Testis (tissue), 3 donors: ENCODE data around the gene PSAPL1. TPM values are rescaled to one million over a fixed set of nuclear protein-coding genes. Genes with fewer than 3 reads are reported as not detected.

Experiments used
- DNase-seq: peaks from one replicate; pipeline ENCODE4 v3.0.0-alpha.2; 2019
- H3K27ac ChIP-seq, 2 donors: fragments of 200-600 bp; sonication (generic); one replicate each; pipeline ENCODE4 v1.5.1; 2019
- H3K27me3 ChIP-seq: fragments of 200-600 bp; sonication (generic); one replicate; pipeline ENCODE4 v1.5.1; 2019
- H3K36me3 ChIP-seq: fragments of 200-600 bp; sonication (generic); one replicate; pipeline ENCODE4 v1.5.1; 2017; ENCODE audit warnings: low read depth; ENCODE audit errors: missing control alignments
- H3K4me1 ChIP-seq: fragments of 200-600 bp; sonication (generic); one replicate; pipeline ENCODE4 v1.5.1; 2019
- H3K4me3 ChIP-seq, 2 donors: fragments of 200-600 bp; sonication (generic); one replicate each; pipeline ENCODE4 v1.5.1; 2017 to 2019
- H3K9me3 ChIP-seq: fragments of 200-600 bp; sonication (generic); one replicate; pipeline ENCODE4 v1.5.1; 2017
- POLR2A ChIP-seq: fragments of 450-650 bp; IDR thresholded peaks from one replicate; pipeline ENCODE4 v1.6.1; 2017; ENCODE audit warnings: antibody characterized with exemption, mild to moderate bottlenecking, moderate library complexity
- WGBS, 2 donors: methylation state at CpG; one replicate each; pipeline ENCODE4 v1.1.5; 2018; 5-methylcytosine and 5-hydroxymethylcytosine counted together
- intact Hi-C: fragments of 100-400 bp; cut with DNase I; formaldehyde crosslinking; loops from one replicate; pipeline ENCODE4 v1.15.1; 2023; ENCODE audit warnings: low total_unique reads
- polyA plus RNA-seq: library from polyadenylated mRNA; stranded (reverse); fragments of 350-450 nt; fragmentation: Illumina TruSeq; extraction: RNeasy Lipid Tissue Mini Kit (QIAGEN cat#74804); gene quantifications from one replicate; pipeline ENCODE4 v1.2.3, GENCODE V29; 2014; ENCODE audit warnings: low read depth, low replicate concordance; ENCODE audit not compliant: insufficient read depth
- total RNA-seq, 2 donors: library from RNA; depleted of rRNA; stranded (reverse); fragments of >200 nt; gene quantifications; one replicate each; pipeline ENCODE4 v1.2.3, GENCODE V29; 2016
- TF ChIP-seq, protein P1 (sequence below), 3 experiments: fragments of 450-650 bp in 2 of 3; fragments of 200-600 bp in 1 of 3; sonication (generic) in 1 of 3; IDR thresholded peaks; one replicate each; pipeline ENCODE4 v1.5.1; 2016 to 2019; ENCODE audit warnings: antibody characterized with exemption in 3 of 3, mild to moderate bottlenecking in 2 of 3, moderate library complexity in 1 of 3

The PSAPL1 gene
- total and polyA plus RNA-seq, 3 donors from 2014 or later = 11.0 to 19.0 (median 17.5) TPM

DNA sequence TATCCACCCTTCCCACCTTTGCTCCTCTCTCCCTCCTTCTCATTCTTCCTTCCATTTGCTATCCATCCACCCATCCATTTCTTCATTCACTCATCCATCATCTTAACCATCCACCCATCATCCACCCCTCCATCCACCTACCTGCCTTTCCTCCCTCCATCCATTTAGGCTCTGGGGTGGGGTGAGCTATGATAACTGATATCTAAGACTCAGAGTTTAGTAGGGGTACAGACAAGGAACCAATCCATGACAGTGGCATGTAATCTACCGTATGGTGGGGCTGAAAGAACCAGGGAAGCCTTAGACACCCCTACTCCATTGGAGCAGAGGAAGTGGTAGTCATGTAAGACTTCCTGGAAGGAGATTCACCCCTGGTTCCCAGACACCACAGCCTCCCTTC is 23.2 kb downstream of the PSAPL1 start:
- intact Hi-C loops = no loop called here
- DNase-seq = no peak
- H3K27ac ChIP-seq = no peak overlapping the region

DNA sequence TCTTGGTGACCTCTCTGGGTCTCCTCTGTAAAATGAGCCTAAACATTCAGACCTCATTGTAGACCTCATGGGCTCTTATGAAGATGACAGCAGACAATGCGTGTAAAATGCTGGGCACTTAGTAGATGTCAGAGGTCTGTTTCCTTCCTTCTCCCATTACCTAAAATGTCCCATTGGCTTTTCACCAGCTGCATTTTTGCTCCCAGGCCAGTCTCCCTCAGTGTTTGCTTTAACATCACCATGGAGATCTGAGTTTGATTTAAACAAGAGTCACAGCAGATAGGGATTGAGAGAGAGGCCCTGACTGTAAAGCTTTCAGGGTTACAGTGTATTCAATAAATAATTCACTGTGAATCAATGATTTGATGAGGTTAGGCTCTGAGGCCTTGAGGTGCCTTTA is 24.3 kb downstream of the PSAPL1 start:
- no peak for TF ChIP-seq POLR2A
- TF ChIP-seq, protein P1, sequence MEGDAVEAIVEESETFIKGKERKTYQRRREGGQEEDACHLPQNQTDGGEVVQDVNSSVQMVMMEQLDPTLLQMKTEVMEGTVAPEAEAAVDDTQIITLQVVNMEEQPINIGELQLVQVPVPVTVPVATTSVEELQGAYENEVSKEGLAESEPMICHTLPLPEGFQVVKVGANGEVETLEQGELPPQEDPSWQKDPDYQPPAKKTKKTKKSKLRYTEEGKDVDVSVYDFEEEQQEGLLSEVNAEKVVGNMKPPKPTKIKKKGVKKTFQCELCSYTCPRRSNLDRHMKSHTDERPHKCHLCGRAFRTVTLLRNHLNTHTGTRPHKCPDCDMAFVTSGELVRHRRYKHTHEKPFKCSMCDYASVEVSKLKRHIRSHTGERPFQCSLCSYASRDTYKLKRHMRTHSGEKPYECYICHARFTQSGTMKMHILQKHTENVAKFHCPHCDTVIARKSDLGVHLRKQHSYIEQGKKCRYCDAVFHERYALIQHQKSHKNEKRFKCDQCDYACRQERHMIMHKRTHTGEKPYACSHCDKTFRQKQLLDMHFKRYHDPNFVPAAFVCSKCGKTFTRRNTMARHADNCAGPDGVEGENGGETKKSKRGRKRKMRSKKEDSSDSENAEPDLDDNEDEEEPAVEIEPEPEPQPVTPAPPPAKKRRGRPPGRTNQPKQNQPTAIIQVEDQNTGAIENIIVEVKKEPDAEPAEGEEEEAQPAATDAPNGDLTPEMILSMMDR (IDR thresholded peaks at IDR 0.05) = no peak
- Histone ChIP-seq H3K36me3 (no peaks in the 10 kb centered on the region), H3K27me3 (no peaks in the 10 kb centered on the region), H3K4me1 (no peaks in the 10 kb centered on the region), H3K27ac (no peak overlapping the region), H3K4me3 (no peak overlapping the region), H3K9me3 (no peaks in the 10 kb centered on the region)
- DNase-seq = no peak
- 67 to 90% methylated on average over 1 of the region's 1 CpG for WGBS, 2 donors
- intact Hi-C loops = no loop called here

More for the DNA sequence above, 23.2 kb downstream of the PSAPL1 start:
- Histone ChIP-seq H3K4me1 (no peaks in the 10 kb centered on the region), H3K4me3 (no peak overlapping the region), H3K27me3 (no peaks in the 10 kb centered on the region), H3K9me3 (no peaks in the 10 kb centered on the region), H3K36me3 (no peaks in the 10 kb centered on the region)
- 80 to 96% methylated on average over 1 of the region's 1 CpG for WGBS, 2 donors
- TF ChIP-seq, protein P1 (IDR thresholded peaks at IDR 0.05) = no peak
- no peak for TF ChIP-seq POLR2A

DNA sequence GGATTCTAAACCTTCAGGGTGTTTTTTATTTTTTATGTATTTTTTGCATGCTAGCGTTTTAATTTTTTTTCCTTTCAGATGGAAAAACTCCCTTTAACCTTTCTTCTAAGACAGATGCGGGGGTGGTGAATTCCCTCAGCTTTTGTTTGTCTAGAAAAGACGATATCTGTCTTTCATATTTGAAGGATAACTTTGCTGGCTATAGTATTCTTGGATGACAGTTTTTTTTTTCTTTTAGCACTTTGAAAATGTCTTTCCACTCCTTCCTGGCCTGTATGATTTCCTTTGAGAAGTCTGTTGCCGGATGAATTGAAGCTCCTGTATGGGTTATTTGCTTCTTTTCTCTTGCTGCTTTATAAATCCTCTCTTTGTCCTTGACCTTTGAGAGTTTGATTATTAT is 26.6 kb downstream of the PSAPL1 start:
- H3K4me3 ChIP-seq = no peak overlapping the region
- TF ChIP-seq, protein P1 (IDR thresholded peaks at IDR 0.05) = no peak
- TF ChIP-seq POLR2A = no peak
- WGBS, 2 donors = 82 to 90% methylated on average over 4 of the region's 4 CpGs
- no peaks in the 10 kb centered on the region for H3K4me1 ChIP-seq
- no peaks in the 10 kb centered on the region for H3K36me3 ChIP-seq
- H3K27me3 ChIP-seq = no peaks in the 10 kb centered on the region
- intact Hi-C loops = no loop called here
- H3K9me3 ChIP-seq = no peaks in the 10 kb centered on the region
- H3K27ac ChIP-seq = no peak overlapping the region
- no peak for DNase-seq

DNA sequence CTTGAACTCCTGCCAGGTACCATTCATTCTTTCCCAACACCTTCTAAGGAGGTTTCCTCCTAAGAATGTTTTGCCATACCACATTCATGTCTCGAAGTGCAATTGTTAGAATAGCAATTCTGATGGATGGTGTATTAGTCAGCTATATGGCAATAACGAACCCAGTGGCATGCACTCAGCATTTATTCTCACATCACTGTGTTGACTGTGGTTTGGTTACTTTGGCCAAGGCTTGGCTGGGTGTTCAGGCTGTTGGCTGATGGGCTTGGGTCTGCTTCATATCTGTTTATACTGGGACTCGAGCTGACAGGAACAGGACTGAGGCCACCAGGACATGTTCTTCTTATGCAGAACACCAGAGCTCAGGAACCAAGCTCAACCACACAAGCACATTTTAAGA is 31.7 kb downstream of the PSAPL1 start:
- no peaks in the 10 kb centered on the region for H3K36me3 ChIP-seq
- H3K9me3 ChIP-seq = no peaks in the 10 kb centered on the region
- TF ChIP-seq, protein P1 (IDR thresholded peaks at IDR 0.05) = no peak
- TF ChIP-seq POLR2A = no peak
- WGBS, 2 donors = 82 to 83% methylated on average over 3 of the region's 3 CpGs
- DNase-seq = peak; percentile 13
- H3K27me3 ChIP-seq = no peaks in the 10 kb centered on the region
- H3K4me3 ChIP-seq = no peak overlapping the region
- no peaks in the 10 kb centered on the region for H3K4me1 ChIP-seq
- no peak overlapping the region for H3K27ac ChIP-seq
- intact Hi-C loops = no loop called here

DNA sequence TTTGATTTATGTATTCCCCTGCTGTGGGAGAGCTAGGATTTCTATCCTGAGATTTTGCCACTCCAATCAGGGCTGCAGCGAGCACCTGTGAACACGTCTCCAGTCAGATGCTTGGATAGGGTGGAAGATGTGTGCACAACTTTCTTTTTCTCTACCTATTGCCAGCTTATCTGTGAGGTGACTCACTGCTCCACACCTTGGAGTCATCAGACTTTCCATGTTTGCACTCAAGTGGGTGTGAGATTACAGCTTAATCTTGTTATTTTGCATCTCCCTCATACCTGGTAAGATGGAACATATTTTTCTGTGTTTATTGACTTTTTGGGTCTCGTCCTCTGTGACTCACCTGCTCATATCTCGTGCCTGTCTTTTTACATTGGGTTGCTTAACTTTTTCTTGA is 32.2 kb downstream of the PSAPL1 start:
- Histone ChIP-seq H3K4me3 (no peak overlapping the region), H3K9me3 (no peaks in the 10 kb centered on the region), H3K4me1 (no peaks in the 10 kb centered on the region), H3K27me3 (no peaks in the 10 kb centered on the region), H3K27ac (no peak overlapping the region), H3K36me3 (no peaks in the 10 kb centered on the region)
- DNase-seq = no peak
- WGBS, 2 donors = 59 to 77% methylated on average over 4 of the region's 4 CpGs
- TF ChIP-seq, protein P1 (IDR thresholded peaks at IDR 0.05) = no peak
- no peak for TF ChIP-seq POLR2A
- intact Hi-C loops = no loop called here
